ENCODE data around the gene ZDHHC12.

DNA sequence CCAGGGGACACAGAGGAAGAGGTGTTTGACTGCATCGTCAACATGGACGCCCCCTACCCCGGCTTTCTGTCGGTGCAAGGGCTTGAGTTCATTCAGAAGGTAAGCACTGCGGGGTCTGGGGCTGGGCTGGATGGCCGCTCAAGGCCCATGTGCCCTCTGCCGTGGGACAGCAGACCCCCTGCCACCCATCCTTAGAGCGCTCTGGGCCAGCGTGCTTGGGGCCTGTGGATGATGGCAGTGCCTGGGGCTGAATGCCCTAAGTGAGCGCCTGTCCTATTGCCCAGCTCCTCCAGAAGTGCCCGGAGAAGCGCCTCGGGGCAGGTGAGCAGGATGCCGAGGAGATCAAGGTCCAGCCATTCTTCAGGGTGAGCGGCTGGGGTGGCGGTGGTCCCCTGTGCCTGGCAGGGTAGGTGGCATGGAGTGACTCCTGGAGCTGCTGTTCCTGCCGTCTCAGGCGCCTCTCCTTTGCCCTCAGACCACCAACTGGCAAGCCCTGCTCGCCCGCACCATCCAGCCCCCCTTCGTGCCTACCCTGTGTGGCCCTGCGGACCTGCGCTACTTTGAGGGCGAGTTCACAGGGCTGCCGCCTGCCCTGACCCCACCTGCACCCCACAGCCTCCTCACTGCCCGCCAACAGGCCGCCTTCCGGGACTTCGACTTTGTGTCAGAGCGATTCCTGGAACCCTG, 3.9 kb downstream of the ZDHHC12 start:
- no peak for TF ChIP-seq CTCF (IDR thresholded peaks at IDR 0.05)
- no peak for TF ChIP-seq ZFX (IDR thresholded peaks at IDR 0.05; ENCODE audit: borderline replicate concordance)

Data from 22Rv1 (cell line).